Raji (cell line): Measurements from ENCODE around the gene ATF4.

Source experiments
- POLR2A ChIP-seq: IDR thresholded peaks from 2 replicates; pipeline ENCODE4 v1.6.1; 2011; ENCODE audit warnings: low read depth, low read length, control low read depth; ENCODE audit not compliant: insufficient read depth

ATF4 gene

DNA sequence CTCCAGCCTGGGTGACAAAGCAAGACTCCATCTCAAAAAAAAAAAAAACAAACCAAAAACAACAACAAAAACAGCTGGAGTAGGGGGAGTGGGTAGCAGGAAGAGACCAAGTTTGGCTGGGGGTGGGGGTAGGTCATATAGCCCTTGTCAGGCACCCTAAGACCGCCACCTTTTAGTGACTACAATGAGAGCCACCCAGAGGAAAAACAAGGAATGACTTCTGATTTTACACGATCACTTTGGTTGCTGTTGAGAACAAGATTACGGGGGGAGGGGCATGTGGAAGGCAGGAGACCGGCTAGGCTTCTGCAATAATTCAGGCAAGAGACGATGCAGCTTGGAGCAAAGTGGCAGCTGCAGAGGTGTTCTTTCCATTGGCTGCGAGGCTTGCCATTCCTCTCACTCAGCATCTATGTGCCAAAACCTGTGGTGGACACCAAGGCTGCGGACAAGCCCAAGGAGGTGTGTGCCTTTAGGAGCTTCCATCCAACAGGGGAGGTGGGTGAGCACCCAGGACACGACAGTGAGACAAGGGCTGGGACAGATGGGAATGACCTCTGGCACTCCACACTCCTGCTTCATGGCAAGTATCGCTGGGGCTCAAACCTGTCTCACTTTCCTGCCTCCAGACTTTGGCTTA lies 10.4 kb downstream of the ATF4 start:
- TF ChIP-seq POLR2A = no peak

DNA sequence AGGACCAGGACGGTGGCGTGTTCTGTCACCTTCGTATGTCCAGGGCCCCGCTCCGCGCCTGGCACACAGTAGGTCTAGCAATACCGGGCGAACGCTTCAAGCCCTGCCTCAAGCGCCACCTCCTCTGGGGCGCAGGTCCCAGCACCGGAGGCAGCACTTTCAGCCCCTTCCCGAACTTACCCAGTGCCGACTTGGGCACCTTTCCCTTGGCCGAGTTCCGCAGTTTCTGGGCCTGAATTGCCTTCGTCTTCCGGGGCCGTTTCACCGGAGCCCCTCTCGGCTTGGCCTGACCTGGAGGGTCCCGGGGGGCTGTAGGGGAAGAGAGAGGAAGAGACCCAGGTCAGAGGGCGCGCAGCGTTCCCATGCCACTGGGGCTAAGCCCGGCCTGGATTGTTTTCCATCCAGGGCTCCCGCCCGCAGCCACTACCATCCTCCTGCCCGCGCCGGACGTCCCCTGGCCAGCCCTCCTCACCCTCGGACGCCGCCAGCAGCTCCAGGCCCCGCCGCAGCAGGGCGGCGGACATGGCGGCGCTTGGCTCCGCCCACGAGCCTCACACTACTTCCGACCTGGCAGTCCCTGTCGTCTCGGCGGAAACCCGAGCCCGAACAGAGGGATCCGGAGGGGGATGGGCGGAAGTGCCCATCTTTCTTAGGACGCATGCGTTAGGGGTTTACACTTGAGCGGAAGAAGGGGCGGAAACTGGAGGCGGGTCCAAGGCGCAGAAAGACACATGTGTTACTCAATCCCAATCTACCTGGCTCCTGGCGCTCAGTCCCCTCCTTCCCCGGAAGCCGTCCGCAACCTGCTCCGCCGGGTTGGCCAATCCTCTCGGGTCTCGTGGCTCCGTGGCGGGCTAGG lies 12.1 kb downstream of the ATF4 start, which contains the start of gene RPS19BP1:
TSS of gene RPS19BP1 (minus strand) at position 534 of the 859 bp plus-strand sequence. CDS start at position 524, 10 bp downstream.
- TF ChIP-seq POLR2A = peak; percentile 94

DNA sequence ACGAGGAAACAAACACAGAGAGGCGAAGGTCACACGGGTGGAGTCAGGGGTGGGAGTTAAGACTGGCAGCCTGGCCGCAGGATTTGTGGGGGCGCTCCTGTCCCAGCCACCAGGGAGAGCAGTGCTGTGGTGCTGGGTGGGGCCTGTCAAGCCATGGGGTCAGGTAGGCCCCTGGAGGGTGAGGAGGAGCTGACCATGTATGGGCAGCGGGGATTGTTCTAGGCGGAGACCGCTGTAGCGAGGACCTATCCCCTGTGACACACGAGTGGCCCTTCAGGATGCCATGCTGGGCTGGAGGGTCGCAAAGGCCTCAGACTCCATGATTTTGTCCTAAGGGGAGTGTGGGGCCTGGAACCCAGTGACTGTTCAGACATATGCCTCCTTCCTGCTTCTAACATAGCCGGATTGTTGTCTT lies 13.7 kb downstream of the ATF4 start:
- no peak for TF ChIP-seq POLR2A

DNA sequence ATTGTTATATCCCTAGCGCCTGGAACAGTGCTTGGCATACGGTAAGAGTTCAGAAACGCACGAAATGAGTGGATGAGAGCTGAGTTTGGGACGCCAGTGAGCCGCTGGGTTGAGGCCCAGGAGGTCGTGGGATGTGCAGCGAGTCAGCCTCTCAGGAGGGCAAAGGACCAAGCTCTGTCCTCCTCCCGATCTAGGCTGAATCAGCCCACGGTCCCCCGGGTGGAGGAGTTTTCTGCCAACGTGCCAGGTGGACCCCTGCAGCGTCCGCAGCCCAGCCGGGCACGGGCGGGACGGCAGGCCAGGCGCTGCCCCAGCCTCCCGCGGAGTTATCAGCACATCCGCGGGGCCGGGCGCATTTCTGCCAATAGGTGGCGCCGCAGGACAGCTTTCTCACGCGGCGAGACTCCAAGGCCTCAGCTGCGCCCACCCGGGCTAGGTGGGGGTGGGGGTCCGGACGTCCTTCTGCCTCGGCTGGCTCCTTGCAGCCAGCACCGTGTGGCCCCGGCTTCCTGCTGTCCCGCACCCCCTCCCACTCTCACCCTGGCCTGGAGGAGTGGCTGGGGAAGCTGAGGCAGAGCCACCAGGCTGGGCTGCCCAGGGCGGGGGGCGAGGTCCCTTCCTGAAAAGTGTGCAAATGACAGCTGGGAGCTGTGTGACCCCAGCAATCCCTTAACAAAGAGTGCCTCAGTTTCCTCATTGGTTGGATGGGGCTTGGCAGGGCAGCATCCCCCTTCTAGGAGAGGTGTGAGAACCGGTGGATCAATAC lies 14.4 kb downstream of the ATF4 start:
- 0 out of 2 replicates have a peak, but pooled peaks have one; percentile 27 for TF ChIP-seq POLR2A

DNA sequence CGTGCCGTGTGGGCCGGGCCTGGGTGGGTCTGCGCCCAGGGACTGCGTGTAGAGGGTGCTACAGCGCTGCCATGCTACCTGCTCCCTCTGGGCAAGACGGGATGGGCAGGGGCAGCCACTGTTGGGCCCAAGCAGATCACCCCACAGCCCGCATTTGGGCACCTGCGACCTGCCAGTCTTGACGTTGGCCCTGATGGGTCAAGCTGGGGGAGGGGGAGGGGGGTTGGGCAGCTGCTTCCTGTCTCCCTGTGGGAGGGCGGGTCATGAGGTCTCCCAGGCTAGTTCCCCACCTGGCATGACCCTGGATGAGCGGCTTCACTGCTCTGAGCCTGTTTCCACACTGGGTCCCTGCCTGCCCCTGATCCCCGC lies 15.0 kb downstream of the ATF4 start:
- no peak for TF ChIP-seq POLR2A

DNA sequence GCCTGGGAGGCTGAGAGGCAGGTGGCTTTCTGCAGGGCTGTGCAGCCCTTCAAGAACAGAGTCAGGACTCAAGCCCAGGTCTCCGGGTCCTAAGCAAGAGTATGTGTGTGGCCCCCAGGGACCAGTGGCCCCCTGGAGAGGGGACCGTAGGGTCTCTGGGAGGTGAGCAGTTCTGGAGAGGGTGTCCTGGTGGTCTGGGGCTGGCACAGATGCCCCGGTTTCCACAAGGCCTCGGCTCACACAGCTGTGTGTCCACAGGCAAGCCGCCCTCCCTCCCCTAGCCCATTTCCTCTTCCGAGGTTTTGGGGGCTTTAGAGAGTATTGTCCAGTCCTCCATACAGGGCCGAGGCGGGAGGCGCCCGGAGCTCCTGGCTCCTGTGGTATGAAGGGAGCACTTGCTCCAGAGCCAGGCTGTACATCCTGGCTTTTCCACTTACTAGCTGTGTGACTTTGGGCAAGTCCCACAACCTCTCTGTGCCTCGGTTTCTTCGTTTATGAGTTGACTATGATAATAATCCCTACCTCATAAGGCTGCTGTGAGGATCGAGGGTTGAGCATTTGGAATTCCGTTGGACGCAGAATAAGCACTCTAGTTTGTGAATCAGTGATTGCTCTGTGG lies 15.6 kb downstream of the ATF4 start:
- TF ChIP-seq POLR2A = no peak

DNA sequence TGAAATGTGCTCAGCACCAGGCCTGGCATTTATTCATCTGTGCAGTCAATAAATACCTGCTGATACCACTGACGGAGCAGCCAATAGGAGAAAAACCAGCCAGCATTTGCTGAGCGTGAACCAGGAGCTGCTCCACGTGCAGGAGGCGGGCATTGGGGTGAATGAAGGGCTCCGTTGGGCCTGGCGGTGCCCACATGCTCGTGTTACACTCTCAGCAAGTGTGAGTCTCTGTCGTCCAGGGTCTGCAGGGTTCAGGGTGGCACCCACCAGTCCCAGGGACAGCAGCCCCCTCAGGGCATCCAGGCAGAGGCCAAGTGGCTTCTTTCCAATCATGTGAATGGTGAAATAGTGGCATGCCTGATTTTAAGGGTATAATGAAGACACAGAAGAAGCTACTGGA lies 16.3 kb downstream of the ATF4 start:
- no peak for TF ChIP-seq POLR2A

DNA sequence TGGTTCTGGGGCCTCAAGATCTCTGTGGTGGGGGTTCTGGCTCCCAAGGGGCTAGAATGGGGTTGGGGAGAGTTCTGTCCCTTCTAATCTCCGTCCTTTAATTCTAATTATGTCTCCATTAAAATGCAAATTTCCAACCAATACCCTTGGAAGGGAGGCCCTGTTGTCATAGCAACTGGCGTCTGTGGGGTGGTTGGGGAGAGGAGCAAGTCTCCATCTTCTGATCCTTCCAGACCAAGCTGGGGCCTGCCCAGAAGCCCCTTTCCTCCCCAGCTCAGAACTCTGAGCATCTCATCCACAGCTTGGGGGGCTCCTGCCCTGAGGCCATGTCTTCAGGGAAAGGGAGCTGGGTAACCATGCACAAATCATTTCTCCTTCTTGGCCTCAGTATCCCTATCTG lies 17.6 kb downstream of the ATF4 start:
- no peak for TF ChIP-seq POLR2A

DNA sequence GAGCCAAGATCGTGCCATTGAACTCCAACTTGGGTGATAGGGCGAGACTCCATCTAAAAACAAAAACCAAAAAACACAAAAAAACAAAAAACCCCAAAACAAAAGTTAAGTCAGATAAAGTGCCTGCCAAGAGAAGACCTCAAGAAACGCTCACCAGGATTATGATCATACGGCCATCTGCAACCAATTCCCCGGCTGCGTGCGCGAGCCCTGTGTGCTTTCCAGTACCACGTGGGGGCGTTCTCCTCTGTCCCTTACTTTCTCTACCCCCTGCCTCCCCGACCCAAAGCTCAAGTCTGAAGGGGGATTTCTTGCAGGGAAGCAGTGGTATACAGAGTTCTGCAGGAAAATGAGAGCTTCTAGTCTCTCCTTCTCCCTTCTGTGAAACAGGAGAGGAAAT lies 22.7 kb downstream of the ATF4 start:
- no peak for TF ChIP-seq POLR2A

DNA sequence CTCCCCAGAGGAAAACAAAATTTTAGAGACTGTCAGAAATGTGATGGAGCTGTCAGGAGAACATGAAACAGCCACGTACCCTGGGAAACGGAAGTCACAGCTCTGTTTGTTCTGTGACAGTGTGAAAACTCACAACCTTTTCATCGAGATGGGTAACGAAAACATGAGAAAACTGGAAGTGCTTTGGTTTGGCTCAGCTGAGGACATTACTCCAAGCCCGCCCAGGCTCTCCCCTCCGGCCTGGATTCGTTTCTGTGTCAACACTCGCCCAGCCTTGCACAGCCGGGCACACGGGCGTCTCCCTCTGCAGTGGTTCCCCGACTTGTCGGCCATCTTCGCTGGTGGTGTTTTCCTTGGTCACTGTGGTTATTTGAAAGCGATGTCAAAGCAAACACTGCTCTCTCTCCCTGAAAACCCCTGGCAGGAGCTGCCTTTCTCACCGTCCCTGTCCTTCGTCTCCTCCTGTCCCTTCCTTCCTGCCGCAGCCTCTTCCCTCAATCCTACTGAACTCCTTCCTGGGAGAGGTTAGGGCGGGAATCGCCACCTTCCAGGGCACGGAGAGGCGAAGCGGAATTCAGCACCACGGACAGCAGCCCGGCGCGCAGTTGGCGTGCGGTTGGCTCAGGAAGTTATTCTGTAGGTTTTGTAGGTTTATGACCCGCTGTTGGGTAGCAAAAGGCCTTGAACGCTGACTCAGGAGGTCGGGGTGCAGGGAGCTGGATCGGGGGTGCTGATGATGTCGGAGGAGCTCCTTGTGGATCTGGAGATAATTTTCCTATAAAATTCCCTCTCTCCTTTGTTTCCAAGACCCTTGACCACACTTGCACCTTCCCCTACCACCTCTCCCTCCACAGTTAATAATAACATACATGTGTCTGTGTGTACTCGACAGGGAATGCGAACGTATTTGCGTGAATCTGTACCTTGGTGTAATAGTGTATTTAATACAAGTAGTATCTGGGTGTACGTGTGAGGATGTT lies 25.3 kb downstream of the ATF4 start:
- no peak for TF ChIP-seq POLR2A

DNA sequence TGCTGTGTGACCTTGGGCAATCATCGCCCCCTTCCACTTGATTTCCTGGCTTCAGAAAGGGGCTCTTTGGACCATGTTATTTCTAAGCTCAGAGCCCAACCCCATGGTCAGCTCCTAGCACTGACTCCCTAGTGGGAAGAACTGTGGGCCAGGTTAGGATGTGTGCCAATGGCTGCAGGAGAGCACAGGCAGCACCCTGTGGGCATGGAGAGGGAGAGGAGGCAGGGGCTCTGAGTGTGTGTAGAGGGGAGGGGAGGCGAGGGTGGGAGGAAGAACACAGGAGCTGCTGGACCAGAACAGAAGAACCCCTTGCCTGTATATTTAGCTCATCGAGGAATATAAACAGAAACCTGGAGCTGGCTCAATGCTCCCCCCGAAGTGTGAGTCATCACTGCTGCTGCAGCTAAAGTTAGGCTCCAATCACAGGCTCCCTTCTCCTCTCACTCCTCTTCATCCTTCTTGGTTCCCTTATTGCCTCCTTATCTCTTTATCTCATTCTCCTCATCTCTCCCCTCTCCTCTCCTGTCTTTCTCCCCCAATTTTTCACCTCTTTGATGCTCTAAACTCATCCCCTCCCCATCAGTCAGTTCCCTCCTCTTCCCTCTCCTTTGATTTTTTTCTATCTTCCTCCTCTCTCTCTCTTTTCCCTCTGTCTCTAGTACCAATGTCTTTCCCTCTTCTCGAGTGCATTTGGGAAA lies 26.7 kb downstream of the ATF4 start:
- no peak for TF ChIP-seq POLR2A

DNA sequence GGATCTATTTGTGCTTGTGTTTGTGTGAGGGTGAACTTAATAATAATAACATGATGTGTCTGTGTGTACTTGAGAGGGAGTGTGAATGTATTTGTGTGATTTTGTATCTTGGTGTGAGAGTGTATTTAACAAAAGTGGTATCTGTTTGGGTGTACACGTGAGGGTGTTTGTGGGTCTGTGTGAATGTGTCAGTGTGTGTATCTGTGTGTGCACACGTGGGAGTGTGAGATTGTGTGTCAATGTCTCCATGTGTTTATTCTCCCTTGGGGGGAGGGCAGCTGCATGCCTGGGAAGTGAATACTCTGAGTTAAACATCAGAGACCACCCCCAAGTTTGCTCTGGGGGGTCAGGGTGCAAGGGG lies 27.2 kb downstream of the ATF4 start:
- no peak for TF ChIP-seq POLR2A

DNA sequence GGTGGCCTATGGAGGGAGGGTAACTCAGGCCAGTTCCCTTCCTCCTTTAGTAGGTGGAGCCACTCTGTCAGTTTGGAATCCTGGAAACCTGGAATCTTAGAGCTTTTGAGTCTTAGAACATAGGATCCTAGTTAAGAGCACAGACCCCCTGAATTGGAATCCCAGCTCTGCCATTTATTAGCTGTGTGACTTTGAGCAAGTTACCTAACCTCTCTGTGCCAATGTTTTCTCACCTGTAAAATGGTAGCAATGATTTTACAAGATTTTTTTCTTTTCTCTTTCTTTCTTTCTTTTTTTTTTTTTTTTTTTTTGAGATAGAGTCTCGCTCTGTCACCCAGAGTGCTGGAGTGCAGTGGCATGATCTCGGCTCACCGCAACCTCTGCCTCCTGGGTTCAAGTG lies 33.1 kb downstream of the ATF4 start:
- TF ChIP-seq POLR2A = no peak

DNA sequence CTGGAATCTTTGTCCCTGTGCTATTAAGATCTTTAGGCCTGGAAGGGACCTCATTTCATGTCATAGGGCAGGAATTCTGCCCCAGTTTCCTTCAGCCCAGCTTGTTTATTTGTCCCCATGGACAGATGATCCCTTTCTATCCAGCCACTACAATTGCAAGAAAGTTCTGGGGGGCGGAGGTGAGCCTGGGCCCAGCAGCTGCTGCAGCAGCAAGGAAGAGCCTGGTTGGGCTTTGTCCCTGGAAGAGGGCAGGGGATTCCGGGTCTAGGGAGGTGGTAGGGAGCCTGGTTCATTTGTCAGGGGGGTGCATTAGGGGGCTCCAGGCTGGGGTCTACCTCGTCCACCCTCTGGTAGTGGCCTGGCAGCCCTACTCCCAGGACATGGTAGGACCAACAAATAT lies 33.8 kb downstream of the ATF4 start:
- no peak for TF ChIP-seq POLR2A
